Endodermal cell (in vitro differentiated cells): ENCODE results near the gene SNX13. TPM values are rescaled to one million over a fixed set of nuclear protein-coding genes. Genes with fewer than 3 reads are reported as not detected.

ENCODE experiments used
- DNase-seq: peaks from one replicate; pipeline ENCODE4 v3.0.0-alpha.2; 2017
- H3K27ac ChIP-seq: 2 replicates; pipeline ENCODE4 v1.5.1; 2013; ENCODE audit warnings: mild to moderate bottlenecking, low read depth, low read length, moderate library complexity
- H3K27me3 ChIP-seq: 2 replicates; pipeline ENCODE4 v1.6.1; 2013; ENCODE audit warnings: mild to moderate bottlenecking, low read length, moderate library complexity; ENCODE audit not compliant: insufficient read depth, control insufficient read depth, poor library complexity, severe bottlenecking
- H3K36me3 ChIP-seq: 2 replicates; pipeline ENCODE4 v1.7.0; 2013; ENCODE audit warnings: mild to moderate bottlenecking, low read length, moderate library complexity; ENCODE audit not compliant: control insufficient read depth, insufficient read depth
- H3K4me1 ChIP-seq: one replicate; pipeline ENCODE4 v1.7.0; 2013; ENCODE audit warnings: low read length; ENCODE audit not compliant: control insufficient read depth, insufficient read depth
- H3K4me3 ChIP-seq: 2 replicates; pipeline ENCODE4 v1.5.1; 2013; ENCODE audit warnings: mild to moderate bottlenecking, low read length, moderate library complexity
- H3K9ac ChIP-seq: 2 replicates; pipeline ENCODE4 v1.6.1; 2013; ENCODE audit warnings: mild to moderate bottlenecking, low read length, moderate library complexity; ENCODE audit not compliant: poor library complexity, severe bottlenecking; ENCODE audit errors: extremely low read depth
- H3K9me3 ChIP-seq: 2 replicates; pipeline ENCODE4 v1.6.1; 2013; ENCODE audit warnings: mild to moderate bottlenecking, low read length, moderate library complexity; ENCODE audit not compliant: control insufficient read depth
- H3K27ac Mint-ChIP-seq: 2 replicates; pipeline ENCODE4 v1.8.0; 2020; ENCODE audit warnings: mixed read lengths
- H3K27me3 Mint-ChIP-seq: 2 replicates; pipeline ENCODE4 v1.8.0; 2021; ENCODE audit warnings: mild to moderate bottlenecking, mixed read lengths; ENCODE audit not compliant: insufficient read depth
- H3K36me3 Mint-ChIP-seq: 2 replicates; pipeline ENCODE4 v1.8.0; 2020; ENCODE audit warnings: low read depth, mixed read lengths
- H3K4me1 Mint-ChIP-seq: 2 replicates; pipeline ENCODE4 v1.8.0; 2020; ENCODE audit warnings: mixed read lengths
- H3K4me3 Mint-ChIP-seq: 2 replicates; pipeline ENCODE4 v1.8.0; 2020; ENCODE audit warnings: mild to moderate bottlenecking, moderate library complexity, mixed read lengths
- H3K9me3 Mint-ChIP-seq: 2 replicates; pipeline ENCODE4 v1.8.0; 2020; ENCODE audit warnings: mild to moderate bottlenecking, mixed read lengths
- CTCF ChIP-seq: fragments of 200-600 bp; sonication (generic); conservative IDR thresholded peaks from 2 replicates; pipeline ENCODE4 v1.5.0; 2021; ENCODE audit warnings: antibody characterized with exemption, mild to moderate bottlenecking
- WGBS, 2 experiments: methylation state at CpG; one replicate each; pipeline versions ENCODE4 v1.1.5 to v1.1.7; 2013; ENCODE audit warnings: missing lambda C conversion rate in 2 of 2, mixed read lengths in 1 of 2; ENCODE audit not compliant: insufficient coverage in 1 of 2, insufficient read length in 1 of 2; 5-methylcytosine and 5-hydroxymethylcytosine counted together
- total RNA-seq, 2 donors: library from RNA; stranded (reverse); fragmentation: NEBNext Ultra II Directional in 1 of 2; extraction: Animal tissue kit (Norgen Biotek cat#: 25700) in 1 of 2; gene quantifications; 2 replicates in 1 of 2; 3 replicates in 1 of 2; pipeline ENCODE4 v1.2.1, GENCODE V29; 2021

SNX13 gene
- total RNA-seq, 2 donors from 2014 or later: 32.8 to 38.8 TPM

- Histone ChIP-seq H3K4me3 (no peak overlapping the region), H3K9me3 (no peaks in the 10 kb centered on the region), H3K4me1 (no peaks in the 10 kb centered on the region), H3K27ac (no peak overlapping the region), H3K36me3 (no peaks in the 10 kb centered on the region), H3K9ac (no peak overlapping the region), H3K27me3 (no peaks in the 10 kb centered on the region)
- Mint-ChIP-seq H3K4me3 (no peak overlapping the region), H3K36me3 (no peaks in the 10 kb centered on the region), H3K9me3 (no peaks in the 10 kb centered on the region), H3K27me3 (no peaks in the 10 kb centered on the region), H3K4me1 (peaks cover 13% of the 10 kb centered on the region), H3K27ac (no peak overlapping the region)
- no peak for TF ChIP-seq CTCF
- WGBS, 2 experiments: 82% methylated on average over 1 of the region's 1 CpG; no CpG with 5 or more reads in 1 of the 2 experiments
- no peak for DNase-seq
These were observed 12.2 kb downstream of the SNX13 start for GRCh38 chr7:17928055-17928454.

GRCh38 chr7:17921857-17922416 lies 18.4 kb downstream of the SNX13 start:
- H3K27me3 Mint-ChIP-seq: no peaks in the 10 kb centered on the region
- H3K36me3 Mint-ChIP-seq: peaks cover 3% of the 10 kb centered on the region
- H3K36me3 ChIP-seq: no peaks in the 10 kb centered on the region
- peaks cover 8% of the 10 kb centered on the region for H3K9me3 ChIP-seq
- H3K4me3 ChIP-seq: no peak overlapping the region
- H3K4me1 ChIP-seq: no peaks in the 10 kb centered on the region
- peaks cover 5% of the 10 kb centered on the region for H3K9me3 Mint-ChIP-seq
- H3K9ac ChIP-seq: no peak overlapping the region
- TF ChIP-seq CTCF: no peak
- DNase-seq: no peak
- peaks cover 20% of the 10 kb centered on the region for H3K4me1 Mint-ChIP-seq
- no peak overlapping the region for H3K27ac Mint-ChIP-seq
- no peak overlapping the region for H3K27ac ChIP-seq
- H3K4me3 Mint-ChIP-seq: no peak overlapping the region
- WGBS, 2 experiments: 92% methylated on average over 1 of the region's 1 CpG; no CpG with 5 or more reads in 1 of the 2 experiments
- H3K27me3 ChIP-seq: no peaks in the 10 kb centered on the region

GRCh38 chr7:17917842-17918241 lies 22.5 kb downstream of the SNX13 start:
- 93 to 94% methylated on average over 3 of the region's 3 CpGs for WGBS, 2 experiments
- no peak for TF ChIP-seq CTCF
- Mint-ChIP-seq H3K4me3 (no peak overlapping the region), H3K27me3 (no peaks in the 10 kb centered on the region), H3K27ac (no peak overlapping the region), H3K36me3 (peaks cover 3% of the 10 kb centered on the region), H3K9me3 (peaks cover 5% of the 10 kb centered on the region), H3K4me1 (peaks cover 12% of the 10 kb centered on the region)
- H3K9me3 ChIP-seq: peaks cover 17% of the 10 kb centered on the region
- no peaks in the 10 kb centered on the region for H3K36me3 ChIP-seq
- H3K27me3 ChIP-seq: no peaks in the 10 kb centered on the region
- no peaks in the 10 kb centered on the region for H3K4me1 ChIP-seq
- no peak overlapping the region for H3K27ac ChIP-seq
- H3K4me3 ChIP-seq: no peak overlapping the region
- no peak overlapping the region for H3K9ac ChIP-seq
- DNase-seq: no peak
